Tibial nerve (tissue), 3 donors: ENCODE results near the gene IL17RD.

Source experiments
- CTCF ChIP-seq, 5 experiments: fragments of 200-600 bp in 3 of 5; fragments of 450-650 bp in 2 of 5; sonication (generic) in 3 of 5; IDR thresholded peaks; one replicate each; pipeline ENCODE4 v1.5.1; 2016 to 2019; ENCODE audit warnings: antibody characterized with exemption in 5 of 5, mild to moderate bottlenecking in 3 of 5, moderate library complexity in 2 of 5
- POLR2A ChIP-seq, 2 donors: fragments of 450-650 bp; IDR thresholded peaks; one replicate each; pipeline ENCODE4 v1.6.1; 2017; ENCODE audit warnings: antibody characterized with exemption in 2 of 2, mild to moderate bottlenecking in 2 of 2, moderate library complexity in 2 of 2

DNA sequence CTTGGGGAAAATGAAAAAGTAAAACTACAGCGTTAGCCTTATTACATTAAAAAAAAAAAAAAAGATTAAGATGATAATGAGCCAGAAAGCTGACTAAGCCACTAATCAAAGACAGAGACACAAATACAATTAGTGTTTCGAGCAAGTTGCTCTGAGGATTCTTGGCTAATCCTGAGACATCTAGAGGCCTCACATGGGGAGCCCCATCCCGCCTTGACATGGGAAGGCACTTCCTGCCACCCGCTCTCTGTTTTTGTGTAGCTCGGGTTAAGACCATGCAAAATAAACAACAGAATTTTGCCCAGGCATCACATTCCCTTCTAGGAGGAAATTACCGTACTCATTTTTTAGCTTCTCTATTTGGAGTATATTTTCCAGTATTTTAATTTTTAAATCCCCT lies 19.4 kb upstream of the IL17RD start:
- TF ChIP-seq CTCF (IDR thresholded peaks at IDR 0.05) (no peak), POLR2A (IDR thresholded peaks at IDR 0.05) (no peak)
